H1 (cell line): Measurements from ENCODE around the gene FGF18. TPM values are rescaled to one million over a fixed set of nuclear protein-coding genes. Genes with fewer than 3 reads are reported as not detected.

Experiments
- CTCF ChIA-PET: fragments of 300-600 bp; sonication (Branson Sonifier 250); formaldehyde crosslinking; loops from one replicate; lab custom pipeline; 2021; ENCODE audit not compliant: partially characterized antibody; lab: Charles Lee
- POLR2A ChIA-PET: fragments of 300-600 bp; sonication (Branson Sonifier 250); formaldehyde crosslinking; loops from one replicate; lab custom pipeline; 2021; ENCODE audit warnings: inconsistent platforms; ENCODE audit not compliant: partially characterized antibody; lab: Charles Lee
- DNase-seq, 2 experiments: peaks; one replicate each; pipeline versions ENCODE4 v3.0.0 to v3.0.0-alpha.2; 2010 to 2022; ENCODE audit warnings: low spot score in 2 of 2, low read depth in 1 of 2, mixed read lengths in 1 of 2
- FAIRE-seq: peaks from 2 replicates; lab custom pipeline; 2011; peaks lifted over from hg19 to GRCh38; lab: Jason Lieb, UNC
- H2AFZ ChIP-seq: 2 replicates; pipeline ENCODE4 v1.8.1; 2012; ENCODE audit warnings: low read length, inconsistent platforms
- H2AK5ac ChIP-seq: 2 replicates; pipeline ENCODE4 v1.6.1; 2013; ENCODE audit warnings: low read depth, low read length
- H2BK120ac ChIP-seq: replicated peaks from 2 replicates; pipeline ENCODE3; 2013; ENCODE audit warnings: low read depth, low read length, inconsistent platforms
- H2BK12ac ChIP-seq: 2 replicates; pipeline ENCODE4 v1.6.1; 2013; ENCODE audit warnings: low read depth, low read length
- H2BK15ac ChIP-seq: 2 replicates; pipeline ENCODE4 v1.6.1; 2013; ENCODE audit warnings: low read length
- H2BK20ac ChIP-seq: 2 replicates; pipeline ENCODE4 v1.6.1; 2013; ENCODE audit warnings: low read length
- H2BK5ac ChIP-seq: 2 replicates; pipeline ENCODE4 v1.6.1; 2013; ENCODE audit warnings: low read depth, low read length
- H3K14ac ChIP-seq: 2 replicates; pipeline ENCODE4 v1.6.1; 2013; ENCODE audit warnings: inconsistent platforms; ENCODE audit not compliant: insufficient read length
- H3K18ac ChIP-seq: 2 replicates; pipeline ENCODE4 v1.6.1; 2013; ENCODE audit warnings: low read length; ENCODE audit errors: extremely low read depth
- H3K23ac ChIP-seq: 2 replicates; pipeline ENCODE4 v1.6.1; 2013; ENCODE audit warnings: inconsistent platforms; ENCODE audit not compliant: insufficient read length
- H3K23me2 ChIP-seq: 2 replicates; pipeline ENCODE4 v1.6.1; 2013; ENCODE audit warnings: low read depth, low read length
- H3K27ac ChIP-seq: 2 replicates; pipeline ENCODE4 v1.6.1; 2011; ENCODE audit warnings: low read depth, low read length, inconsistent platforms
- H3K27me3 ChIP-seq, 4 experiments: replicated peaks in 1 of 4; 1 replicate in 1 of 4; 2 replicates in 3 of 4; pipeline versions ENCODE4 v1.6.1 to v1.8.1; 2011 to 2013; ENCODE audit warnings: low read length in 3 of 4, mild to moderate bottlenecking in 3 of 4, inconsistent platforms in 2 of 4, mixed read lengths in 2 of 4, moderate library complexity in 1 of 4; ENCODE audit not compliant: control insufficient read depth in 3 of 4, insufficient read depth in 3 of 4; ENCODE audit errors: extremely low read depth in 1 of 4
- H3K36me3 ChIP-seq, 4 experiments: 2 replicates each; pipeline versions ENCODE4 v1.6.1 to v1.8.1; 2011 to 2013; ENCODE audit warnings: mild to moderate bottlenecking in 4 of 4, low read length in 3 of 4, moderate library complexity in 2 of 4, control low read depth in 1 of 4, inconsistent platforms in 1 of 4; ENCODE audit not compliant: insufficient read depth in 4 of 4, control insufficient read depth in 2 of 4
- H3K4ac ChIP-seq: replicated peaks from 2 replicates; pipeline ENCODE3; 2013; ENCODE audit warnings: low read length, low read depth, mixed read lengths, inconsistent platforms; ENCODE audit not compliant: insufficient read length
- H3K4me1 ChIP-seq, 4 experiments: replicated peaks in 1 of 4; 1 replicate in 1 of 4; 2 replicates in 3 of 4; pipeline versions ENCODE4 v1.6.1 to v1.8.1; 2011 to 2013; ENCODE audit warnings: low read length in 3 of 4, inconsistent platforms in 2 of 4, mixed read lengths in 1 of 4; ENCODE audit not compliant: insufficient read depth in 4 of 4, control insufficient read depth in 3 of 4
- H3K4me2 ChIP-seq, 2 experiments: 2 replicates each; pipeline versions ENCODE4 v1.6.1 to v1.8.1; 2011 to 2013; ENCODE audit warnings: low read depth in 2 of 2, low read length in 2 of 2, control low read depth in 1 of 2, inconsistent platforms in 1 of 2, mild to moderate bottlenecking in 1 of 2; ENCODE audit not compliant: insufficient read depth in 1 of 2
- H3K4me3 ChIP-seq, 4 experiments: fragments of 200-600, 300-600 bp in 1 of 4; sonication (generic), shearing (Covaris generic), sonication (Bioruptor Twin) in 1 of 4; 2 replicates each; pipeline versions ENCODE4 v1.5.1 to v1.8.1; 2011 to 2016; ENCODE audit warnings: low read length in 4 of 4, low read depth in 3 of 4, control low read depth in 2 of 4, inconsistent platforms in 2 of 4, mild to moderate bottlenecking in 2 of 4, mixed read lengths in 1 of 4, moderate library complexity in 1 of 4; ENCODE audit not compliant: insufficient read depth in 2 of 4; ENCODE audit errors: extremely low read depth in 1 of 4
- H3K56ac ChIP-seq: replicated peaks from 2 replicates; pipeline ENCODE3; 2013; ENCODE audit warnings: low read depth, mild to moderate bottlenecking, mixed read lengths, low read length, inconsistent platforms; ENCODE audit not compliant: insufficient read length
- H3K79me1 ChIP-seq: 2 replicates; pipeline ENCODE4 v1.6.1; 2013; ENCODE audit warnings: low read depth, low read length, control low read depth
- H3K79me2 ChIP-seq, 2 experiments: 2 replicates each; pipeline versions ENCODE4 v1.6.1 to v1.8.1; 2012 to 2013; ENCODE audit warnings: low read length in 2 of 2, mild to moderate bottlenecking in 2 of 2, inconsistent platforms in 1 of 2; ENCODE audit not compliant: insufficient read depth in 2 of 2, control insufficient read depth in 1 of 2
- H3K9ac ChIP-seq, 4 experiments: replicated peaks in 1 of 4; 1 replicate in 1 of 4; 2 replicates in 3 of 4; pipeline versions ENCODE4 v1.6.1 to v1.8.1; 2011 to 2013; ENCODE audit warnings: low read depth in 3 of 4, low read length in 3 of 4, control low read depth in 2 of 4, mild to moderate bottlenecking in 2 of 4, moderate library complexity in 2 of 4, inconsistent platforms in 1 of 4; ENCODE audit errors: extremely low read depth in 1 of 4
- H3K9me3 ChIP-seq, 2 experiments: 2 replicates each; pipeline versions ENCODE4 v1.6.1 to v1.8.1; 2012 to 2013; ENCODE audit warnings: mild to moderate bottlenecking in 2 of 2, moderate library complexity in 2 of 2, control low read depth in 1 of 2, inconsistent platforms in 1 of 2, low read depth in 1 of 2, low read length in 1 of 2, mixed read lengths in 1 of 2; ENCODE audit not compliant: insufficient read depth in 2 of 2
- H4K20me1 ChIP-seq, 2 experiments: replicated peaks in 1 of 2; 2 replicates each; pipeline versions ENCODE3 to v1.8.1; 2011 to 2013; ENCODE audit warnings: inconsistent platforms in 2 of 2, low read length in 2 of 2, mild to moderate bottlenecking in 1 of 2; ENCODE audit not compliant: insufficient read depth in 2 of 2, control insufficient read depth in 1 of 2
- H4K5ac ChIP-seq: 2 replicates; pipeline ENCODE4 v1.6.1; 2013; ENCODE audit warnings: low read length, low read depth, mixed read lengths, inconsistent platforms; ENCODE audit not compliant: insufficient read length
- H4K8ac ChIP-seq: 2 replicates; pipeline ENCODE4 v1.8.0; 2013; ENCODE audit warnings: mild to moderate bottlenecking, moderate library complexity, low read length, inconsistent platforms; ENCODE audit not compliant: insufficient read depth; ENCODE audit errors: extremely low read depth
- H4K91ac ChIP-seq: replicated peaks from 2 replicates; pipeline ENCODE3; 2013; ENCODE audit warnings: low read length, mixed read lengths, inconsistent platforms; ENCODE audit not compliant: insufficient read length
- ATF3 ChIP-seq: IDR thresholded peaks from 2 replicates; pipeline ENCODE4 v1.6.1; 2011; ENCODE audit warnings: low read depth, mild to moderate bottlenecking, low read length; ENCODE audit not compliant: insufficient read depth
- SIRT6 ChIP-seq: IDR thresholded peaks from one replicate; pipeline ENCODE4 v1.7.1; 2012; ENCODE audit warnings: low read length, inconsistent platforms
- WGBS, 2 experiments: shearing (Covaris generic) in 1 of 2; methylation state at CpG; one replicate each; pipeline versions ENCODE4 v1.1.6 to v1.1.7; 2013 to 2015; ENCODE audit warnings: low lambda C conversion rate in 2 of 2, mixed read lengths in 2 of 2, inconsistent platforms in 1 of 2, low coverage in 1 of 2, missing lambda C conversion rate in 1 of 2; ENCODE audit not compliant: insufficient replicate concordance in 2 of 2, insufficient coverage in 1 of 2, insufficient read length in 1 of 2; ENCODE audit errors: extremely low coverage in 1 of 2, missing lambda C conversion rate in 1 of 2; 5-methylcytosine and 5-hydroxymethylcytosine counted together
- polyA plus RNA-seq, 7 experiments: library from polyadenylated mRNA; depleted of rRNA in 3 of 7; stranded (reverse) in 5 of 7; unstranded in 2 of 7; fragments of >200 nt in 5 of 7; fragments of 200-250 nt in 2 of 7; gene quantifications; 1 replicate in 5 of 7; 2 replicates in 1 of 7; 4 replicates in 1 of 7; pipeline versions ENCODE4 v1.2.1 to v1.2.3, GENCODE V29; 2011 to 2013; ENCODE audit warnings: missing spikeins in 2 of 7, mixed read lengths in 2 of 7
- total RNA-seq: library from RNA; stranded (reverse); fragmentation: NEBNext Ultra II Directional; extraction: Animal tissue kit (Norgen Biotek cat#: 25700); gene quantifications from 2 replicates; pipeline ENCODE4 v1.2.1, GENCODE V29; 2021

FGF18 gene
- total and polyA plus RNA-seq, 2 of the 8 experiments (the other 6 are each of a cell fraction or from before 2014, with no cell fraction given): 0.54 to 1.3 TPM

GRCh38 chr5:171412186-171412585 lies 7.3 kb upstream of the FGF18 start:
- no peak overlapping the region for H3K27ac ChIP-seq
- H2AK5ac ChIP-seq: no peak overlapping the region
- H3K18ac ChIP-seq: no peak overlapping the region
- no peaks in the 10 kb centered on the region for H3K4me1 ChIP-seq
- H3K56ac ChIP-seq: no peak overlapping the region
- DNase-seq (no peak), FAIRE-seq (no peak)
- no peak overlapping the region for H3K14ac ChIP-seq
- peaks cover 26 to 63% (median 52%) of the 10 kb centered on the region in 4 experiments for H3K36me3 ChIP-seq
- H2BK12ac ChIP-seq: no peak overlapping the region
- no peaks in the 10 kb centered on the region; the same call in 1 of the 2 replicates for H3K23me2 ChIP-seq
- ChIA-PET CTCF (interaction anchor here (0.6 kb wide), 1 partner anchor 1452 kb away, joined by 3 read pairs; no protein-coding TSS in a partner anchor), POLR2A (interaction anchor here (0.9 to 12.5 kb wide), 3 partner anchors 21 to 45 kb away, joined by 3 to 626 read pairs (median 6); partner anchors contain the start of gene NPM1)
- H3K23ac ChIP-seq: no peak overlapping the region
- peaks cover 22 to 23% of the 10 kb centered on the region in 2 experiments for H4K20me1 ChIP-seq
- H4K5ac ChIP-seq: no peak overlapping the region
- no peaks in the 10 kb centered on the region for H3K27me3 ChIP-seq
- H3K4me2 ChIP-seq: no peak overlapping the region
- no peak overlapping the region for H2BK5ac ChIP-seq
- H4K91ac ChIP-seq: no peak overlapping the region
- no peak overlapping the region for H3K4me3 ChIP-seq
- no peak overlapping the region for H2BK120ac ChIP-seq
- H2BK15ac ChIP-seq: no peak overlapping the region
- H2AFZ ChIP-seq: no peak overlapping the region
- no peak overlapping the region for H2BK20ac ChIP-seq
- H3K79me1 ChIP-seq: no peaks in the 10 kb centered on the region; the same call in 1 of the 2 replicates
- no peaks in the 10 kb centered on the region for H3K9me3 ChIP-seq
- no peak overlapping the region for H3K4ac ChIP-seq
- no peak overlapping the region; the same call in 1 of the 2 replicates for H4K8ac ChIP-seq
- H3K79me2 ChIP-seq: peaks cover 0 to 42% of the 10 kb centered on the region in 2 experiments; a peak in 2 of 4 replicates
- WGBS, 2 experiments: 96% methylated on average over 5 of the region's 5 CpGs; no CpG with 5 or more reads in 1 of the 2 experiments
- H3K9ac ChIP-seq: no peak overlapping the region
- TF ChIP-seq SIRT6 (no peak), ATF3 (no peak)
